ENCODE data around the gene MAPK8. TPM values are rescaled to one million over a fixed set of nuclear protein-coding genes. Genes with fewer than 3 reads are reported as not detected.

The MAPK8 gene
- total RNA-seq, 1 donor from 2014 or later = 7.7 TPM

DNA sequence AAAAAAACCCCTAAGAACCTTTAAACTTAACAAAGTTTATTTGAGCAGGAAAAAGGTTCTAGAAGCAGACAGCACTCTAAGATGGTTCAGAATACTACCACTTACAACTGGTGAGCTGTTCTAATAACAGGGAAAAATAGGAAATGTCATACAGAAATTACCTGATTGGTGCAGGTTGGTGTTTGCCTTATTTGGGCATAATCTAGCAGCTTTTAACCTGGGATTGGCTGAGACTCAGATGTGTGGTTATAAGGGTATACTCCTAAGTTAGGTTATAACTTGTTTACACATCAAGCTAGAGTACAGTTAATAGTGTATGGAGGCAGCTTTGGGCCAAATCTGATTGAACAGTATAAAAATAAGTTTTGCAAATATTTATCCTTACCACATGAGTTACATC, 59.8 kb downstream of the MAPK8 start:
- no peak for DNase-seq (ENCODE audit: low spot score in 2 of 2)
- Histone ChIP-seq H3K9me3 (no peaks in the 10 kb centered on the region), H3K4me1 (peaks cover 0 to 2% of the 10 kb centered on the region in 2 donors), H3K4me3 (no peak overlapping the region), H3K27me3 (no peaks in the 10 kb centered on the region), H3K27ac (no peak overlapping the region), H3K36me3 (no peaks in the 10 kb centered on the region)
- intact Hi-C loops (cut with DNase I) = no loop called here
- TF ChIP-seq, protein P1, sequence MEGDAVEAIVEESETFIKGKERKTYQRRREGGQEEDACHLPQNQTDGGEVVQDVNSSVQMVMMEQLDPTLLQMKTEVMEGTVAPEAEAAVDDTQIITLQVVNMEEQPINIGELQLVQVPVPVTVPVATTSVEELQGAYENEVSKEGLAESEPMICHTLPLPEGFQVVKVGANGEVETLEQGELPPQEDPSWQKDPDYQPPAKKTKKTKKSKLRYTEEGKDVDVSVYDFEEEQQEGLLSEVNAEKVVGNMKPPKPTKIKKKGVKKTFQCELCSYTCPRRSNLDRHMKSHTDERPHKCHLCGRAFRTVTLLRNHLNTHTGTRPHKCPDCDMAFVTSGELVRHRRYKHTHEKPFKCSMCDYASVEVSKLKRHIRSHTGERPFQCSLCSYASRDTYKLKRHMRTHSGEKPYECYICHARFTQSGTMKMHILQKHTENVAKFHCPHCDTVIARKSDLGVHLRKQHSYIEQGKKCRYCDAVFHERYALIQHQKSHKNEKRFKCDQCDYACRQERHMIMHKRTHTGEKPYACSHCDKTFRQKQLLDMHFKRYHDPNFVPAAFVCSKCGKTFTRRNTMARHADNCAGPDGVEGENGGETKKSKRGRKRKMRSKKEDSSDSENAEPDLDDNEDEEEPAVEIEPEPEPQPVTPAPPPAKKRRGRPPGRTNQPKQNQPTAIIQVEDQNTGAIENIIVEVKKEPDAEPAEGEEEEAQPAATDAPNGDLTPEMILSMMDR (IDR thresholded peaks at IDR 0.05) = no peak

DNA sequence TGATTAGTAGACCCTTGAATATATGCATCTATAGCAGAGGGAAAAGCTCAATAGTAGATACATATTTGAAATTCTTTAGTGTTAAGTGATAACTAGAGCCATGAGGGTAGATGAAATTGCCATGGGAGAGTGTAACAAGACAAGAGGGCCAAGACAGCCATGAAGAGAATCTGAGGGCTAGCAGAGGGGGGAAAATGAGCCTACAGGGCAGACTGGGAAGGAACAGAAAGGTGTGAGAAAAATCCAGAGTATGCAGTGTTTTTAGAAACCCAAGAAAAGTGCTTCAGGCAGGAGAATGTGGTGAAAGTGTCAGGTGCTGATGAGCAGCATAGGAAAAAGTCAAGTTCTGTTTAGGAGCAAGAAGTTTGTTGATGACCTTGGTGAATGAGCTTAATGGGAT, 63.0 kb downstream of the MAPK8 start:
- Histone ChIP-seq H3K9me3 (no peaks in the 10 kb centered on the region), H3K4me1 (no peaks in the 10 kb centered on the region), H3K4me3 (no peak overlapping the region), H3K36me3 (no peaks in the 10 kb centered on the region), H3K27ac (no peak overlapping the region), H3K27me3 (no peaks in the 10 kb centered on the region)
- intact Hi-C loops (cut with DNase I) = no loop called here
- TF ChIP-seq, protein P1 (IDR thresholded peaks at IDR 0.05) = no peak
- DNase-seq (ENCODE audit: low spot score in 2 of 2) = no peak

DNA sequence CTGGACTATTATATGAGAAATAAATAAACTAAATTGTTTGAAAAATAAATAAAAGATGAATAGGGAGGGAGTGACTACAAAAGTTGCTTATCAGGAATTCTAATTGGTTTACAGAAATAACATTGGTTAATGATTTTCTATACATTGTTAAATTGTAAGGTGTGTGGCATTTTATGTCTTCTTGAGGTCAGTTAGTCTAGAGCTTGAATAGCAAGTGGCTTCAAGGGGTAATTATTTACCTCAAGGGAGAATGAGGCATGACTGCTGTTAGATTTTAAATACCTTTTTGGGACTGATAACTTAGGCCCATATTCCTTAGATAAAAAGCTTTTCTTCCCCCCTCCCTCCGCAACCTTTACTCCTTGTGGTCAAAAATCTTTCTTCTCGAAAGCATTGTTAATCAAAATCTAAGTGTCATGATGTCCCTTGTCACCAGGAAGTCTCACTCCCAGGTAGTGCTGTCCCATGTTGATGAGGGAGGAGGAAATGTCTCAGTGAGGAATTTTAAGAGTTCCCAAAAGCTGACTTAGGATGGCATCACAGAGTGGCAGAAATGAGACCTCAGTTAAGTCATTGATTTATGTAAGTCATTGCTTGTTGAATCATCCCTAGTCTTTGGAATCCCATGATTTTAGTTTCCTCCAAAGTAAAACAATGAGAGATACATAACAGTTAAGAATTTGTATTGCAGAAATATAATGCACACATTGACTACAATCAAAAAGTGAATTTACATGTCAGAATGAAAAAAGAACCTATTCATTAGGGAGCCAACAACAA, 71.5 kb downstream of the MAPK8 start:
- TF ChIP-seq, protein P1 (IDR thresholded peaks at IDR 0.05) = no peak
- Histone ChIP-seq H3K36me3 (no peaks in the 10 kb centered on the region), H3K27me3 (no peaks in the 10 kb centered on the region), H3K27ac (no peak overlapping the region), H3K4me1 (no peaks in the 10 kb centered on the region), H3K4me3 (no peak overlapping the region), H3K9me3 (peaks cover 6 to 31% of the 10 kb centered on the region in 2 donors)
- intact Hi-C loops (cut with DNase I) = no loop called here
- DNase-seq (ENCODE audit: low spot score in 2 of 2) = no peak

DNA sequence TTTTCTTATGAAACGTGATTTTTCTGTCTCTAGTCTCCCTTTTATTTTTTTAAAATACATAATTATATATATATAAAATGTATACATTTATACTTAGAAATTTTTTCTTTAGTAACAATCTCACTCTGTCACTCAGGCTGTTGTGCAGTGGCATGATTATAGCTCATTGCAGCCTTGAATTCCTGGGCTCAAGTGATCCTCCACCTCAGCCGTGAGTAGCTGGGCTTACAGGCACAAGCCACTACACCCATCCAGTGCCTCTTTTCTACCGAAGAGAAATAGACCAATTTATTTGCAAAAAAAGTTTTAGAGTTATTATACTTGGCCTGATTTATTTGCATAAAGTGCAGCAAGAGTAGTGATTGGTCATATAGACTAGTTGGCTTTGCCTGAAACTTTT, 72.2 kb downstream of the MAPK8 start:
- Histone ChIP-seq H3K9me3 (peaks cover 6 to 31% of the 10 kb centered on the region in 2 donors), H3K36me3 (no peaks in the 10 kb centered on the region), H3K4me1 (no peaks in the 10 kb centered on the region), H3K27me3 (no peaks in the 10 kb centered on the region), H3K27ac (no peak overlapping the region), H3K4me3 (no peak overlapping the region)
- no peak for DNase-seq (ENCODE audit: low spot score in 2 of 2)
- TF ChIP-seq, protein P1 (IDR thresholded peaks at IDR 0.05) = no peak
- intact Hi-C loops (cut with DNase I) = no loop called here

DNA sequence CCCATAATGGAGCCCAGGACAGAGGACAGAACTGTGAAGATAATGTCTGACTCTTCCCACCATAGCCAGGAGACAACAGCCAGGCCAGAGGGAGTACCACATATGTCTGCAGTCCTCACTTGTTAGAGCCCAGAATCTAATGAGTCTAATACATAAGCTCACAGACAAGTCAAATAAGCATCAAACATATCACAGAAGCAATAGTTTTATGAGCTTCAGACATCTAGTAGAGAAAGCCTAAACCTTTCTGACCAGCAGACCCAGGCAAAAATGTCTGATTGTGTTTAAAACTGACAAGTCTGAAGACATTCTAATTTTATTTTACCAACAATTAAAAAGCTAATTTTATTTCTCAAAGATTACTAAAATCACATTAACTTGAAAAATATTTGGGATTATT, 75.5 kb downstream of the MAPK8 start:
- Histone ChIP-seq H3K4me1 (no peaks in the 10 kb centered on the region), H3K4me3 (no peak overlapping the region), H3K27me3 (no peaks in the 10 kb centered on the region), H3K9me3 (peaks cover 6 to 23% of the 10 kb centered on the region in 2 donors), H3K27ac (no peak overlapping the region), H3K36me3 (no peaks in the 10 kb centered on the region)
- TF ChIP-seq, protein P1 (IDR thresholded peaks at IDR 0.05) = no peak
- intact Hi-C loops (cut with DNase I) = no loop called here
- no peak for DNase-seq (ENCODE audit: low spot score in 2 of 2)

Data from ascending aorta (tissue), 2 donors.